ENCODE results near the gene UGT1A6.

DNA sequence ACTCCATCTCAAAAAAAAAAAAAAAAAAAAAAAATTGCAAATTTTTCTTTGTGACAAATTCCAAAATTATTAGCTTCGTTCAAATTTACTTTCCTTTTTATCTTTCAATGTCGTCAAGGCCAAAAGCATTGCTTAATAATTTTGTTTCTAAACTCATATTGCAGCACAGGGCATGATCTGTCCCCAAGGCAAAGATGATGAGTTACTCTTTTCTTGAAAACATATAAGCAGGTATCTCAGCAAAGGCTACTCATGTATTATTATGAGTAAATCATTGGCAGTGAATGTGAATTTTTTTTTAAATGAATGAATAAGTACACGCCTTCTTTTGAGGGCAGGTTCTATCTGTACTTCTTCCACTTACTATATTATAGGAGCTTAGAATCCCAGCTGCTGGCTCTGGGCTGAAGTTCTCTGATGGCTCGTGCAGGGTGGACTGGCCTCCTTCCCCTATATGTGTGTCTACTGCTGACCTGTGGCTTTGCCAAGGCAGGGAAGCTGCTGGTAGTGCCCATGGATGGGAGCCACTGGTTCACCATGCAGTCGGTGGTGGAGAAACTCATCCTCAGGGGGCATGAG is 11.1 kb upstream of the UGT1A6 start, which contains the start of gene UGT1A7:
- TF ChIP-seq, protein P1, sequence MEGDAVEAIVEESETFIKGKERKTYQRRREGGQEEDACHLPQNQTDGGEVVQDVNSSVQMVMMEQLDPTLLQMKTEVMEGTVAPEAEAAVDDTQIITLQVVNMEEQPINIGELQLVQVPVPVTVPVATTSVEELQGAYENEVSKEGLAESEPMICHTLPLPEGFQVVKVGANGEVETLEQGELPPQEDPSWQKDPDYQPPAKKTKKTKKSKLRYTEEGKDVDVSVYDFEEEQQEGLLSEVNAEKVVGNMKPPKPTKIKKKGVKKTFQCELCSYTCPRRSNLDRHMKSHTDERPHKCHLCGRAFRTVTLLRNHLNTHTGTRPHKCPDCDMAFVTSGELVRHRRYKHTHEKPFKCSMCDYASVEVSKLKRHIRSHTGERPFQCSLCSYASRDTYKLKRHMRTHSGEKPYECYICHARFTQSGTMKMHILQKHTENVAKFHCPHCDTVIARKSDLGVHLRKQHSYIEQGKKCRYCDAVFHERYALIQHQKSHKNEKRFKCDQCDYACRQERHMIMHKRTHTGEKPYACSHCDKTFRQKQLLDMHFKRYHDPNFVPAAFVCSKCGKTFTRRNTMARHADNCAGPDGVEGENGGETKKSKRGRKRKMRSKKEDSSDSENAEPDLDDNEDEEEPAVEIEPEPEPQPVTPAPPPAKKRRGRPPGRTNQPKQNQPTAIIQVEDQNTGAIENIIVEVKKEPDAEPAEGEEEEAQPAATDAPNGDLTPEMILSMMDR (IDR thresholded peaks at IDR 0.05; ENCODE audit: extremely low read depth in 1 of 2, insufficient read depth in 1 of 2, low read depth in 1 of 2, low read length in 2 of 2), result no peak
- no peak for TF ChIP-seq POLR2A (IDR thresholded peaks at IDR 0.05; ENCODE audit: low read depth, low read length)
- no peak for TF ChIP-seq EZH2 (IDR thresholded peaks at IDR 0.05; ENCODE audit: borderline replicate concordance, low read depth, low read length, severe bottlenecking)
- no peak for TF ChIP-seq MYC (IDR thresholded peaks at IDR 0.05; ENCODE audit: low read depth, low read length)
- TF ChIP-seq POLR2AphosphoS5 (IDR thresholded peaks at IDR 0.05; ENCODE audit: insufficient read depth, low read depth, low read length), result no peak
- TF ChIP-seq GATA2 (IDR thresholded peaks at IDR 0.05; ENCODE audit: insufficient read depth, insufficient read length, low read depth, low read length), result no peak
- no peak for TF ChIP-seq FOS (IDR thresholded peaks at IDR 0.05; ENCODE audit: borderline replicate concordance, insufficient read depth, low read length)
